GM19324 (cell line): ENCODE data around the gene ACSM4.
A peak's percentile ranks its signal among the peaks of the same experiment; 100 is the strongest.
"Not testable (repeated sequence)": the region's sequence is repeated elsewhere in the genome, so short reads cannot be mapped to it uniquely, and the experiment has no call there.

Experiments
- ATAC-seq: cut with Tn5 transposase; IDR thresholded peaks from one replicate; pipeline ENCODE4 v1.9.1; 2021; ENCODE audit warnings: mild to moderate bottlenecking, moderate library complexity; ENCODE audit not compliant: unreplicated experiment, low FRiP score

The ACSM4 gene

DNA sequence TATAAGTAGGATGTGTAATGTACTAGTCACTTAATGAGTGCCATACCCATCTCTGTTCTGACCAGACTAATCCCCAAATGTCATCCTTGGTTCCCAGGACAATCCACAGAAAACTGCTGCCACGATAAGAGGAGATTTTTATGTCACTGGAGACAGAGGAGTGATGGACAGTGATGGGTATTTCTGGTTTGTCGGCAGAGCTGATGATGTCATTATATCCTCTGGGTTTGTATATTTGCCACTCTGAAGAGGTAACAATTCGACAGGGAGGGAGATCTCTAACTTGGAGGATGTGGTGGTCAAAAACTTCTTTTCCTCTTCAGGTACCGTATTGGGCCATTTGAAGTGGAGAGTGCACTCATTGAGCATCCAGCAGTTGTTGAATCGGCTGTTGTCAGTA is 20.3 kb downstream of the ACSM4 start:
- no peak for ATAC-seq

- ATAC-seq, result no peak
Measured at GRCh38 chr12:7327918-7328317, 24.0 kb downstream of the ACSM4 start.

GRCh38 chr12:7337790-7338189 is 33.9 kb downstream of the ACSM4 start:
- ATAC-seq, result not testable (repeated sequence)

GRCh38 chr12:7339675-7340074 is 35.8 kb downstream of the ACSM4 start:
- no peak for ATAC-seq

GRCh38 chr12:7344833-7345606 is 41.1 kb downstream of the ACSM4 start:
- ATAC-seq, result no peak

GRCh38 chr12:7346551-7347225 is 42.8 kb downstream of the ACSM4 start:
- no peak for ATAC-seq

- ATAC-seq, result no peak
Measured at GRCh38 chr12:7349418-7349817, 45.5 kb downstream of the ACSM4 start.

- no peak for ATAC-seq
Measured at GRCh38 chr12:7351177-7351576, 47.3 kb downstream of the ACSM4 start.

GRCh38 chr12:7352661-7353060 is 48.8 kb downstream of the ACSM4 start:
- ATAC-seq, result no peak

- no peak for ATAC-seq
Measured at GRCh38 chr12:7354529-7354928, 50.7 kb downstream of the ACSM4 start.

GRCh38 chr12:7361265-7361664 is 57.4 kb downstream of the ACSM4 start:
- ATAC-seq, result no peak

DNA sequence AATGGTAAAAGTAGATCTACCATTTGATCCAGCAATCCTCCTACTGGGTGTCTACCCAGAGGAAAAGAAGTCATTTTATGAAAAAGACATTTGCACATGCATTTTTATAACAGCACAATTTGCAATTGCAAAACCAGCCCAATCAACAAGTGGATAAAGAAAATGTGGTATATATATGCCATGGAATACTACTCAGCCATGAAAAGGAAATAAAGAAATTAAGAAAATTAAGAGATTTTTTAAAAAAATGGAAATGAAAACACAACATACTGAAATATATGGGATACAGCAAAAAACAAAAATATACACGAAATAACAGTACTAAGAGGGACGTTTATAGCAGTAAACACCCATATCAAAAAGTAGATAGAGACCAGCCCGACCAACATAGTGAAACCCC is 58.9 kb downstream of the ACSM4 start:
- ATAC-seq, result no peak

DNA sequence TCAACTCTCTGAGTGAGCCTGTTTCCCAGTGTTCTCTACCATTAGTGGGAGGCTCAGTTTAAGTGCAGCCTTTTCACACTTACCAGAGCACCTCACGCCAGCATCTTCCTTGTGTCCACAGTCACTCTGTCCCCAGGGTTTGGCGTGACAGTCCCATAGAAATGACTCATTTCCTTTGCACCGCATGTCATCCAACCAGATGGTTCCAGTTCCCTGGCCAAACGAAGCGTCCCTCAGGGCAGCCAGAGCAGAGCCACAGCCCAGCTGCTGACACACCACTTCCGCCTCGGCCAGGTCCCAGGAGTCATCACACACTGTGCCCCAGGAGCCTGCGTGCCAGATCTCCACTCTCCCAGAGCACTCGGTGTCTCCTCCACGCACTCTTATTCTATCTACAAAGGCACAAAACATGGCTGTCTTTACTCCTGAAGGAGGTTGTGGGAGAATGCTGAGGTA is 65.4 kb downstream of the ACSM4 start:
- peak; percentile 72 for ATAC-seq

GRCh38 chr12:7373226-7373625 is 69.4 kb downstream of the ACSM4 start:
- no peak for ATAC-seq

DNA sequence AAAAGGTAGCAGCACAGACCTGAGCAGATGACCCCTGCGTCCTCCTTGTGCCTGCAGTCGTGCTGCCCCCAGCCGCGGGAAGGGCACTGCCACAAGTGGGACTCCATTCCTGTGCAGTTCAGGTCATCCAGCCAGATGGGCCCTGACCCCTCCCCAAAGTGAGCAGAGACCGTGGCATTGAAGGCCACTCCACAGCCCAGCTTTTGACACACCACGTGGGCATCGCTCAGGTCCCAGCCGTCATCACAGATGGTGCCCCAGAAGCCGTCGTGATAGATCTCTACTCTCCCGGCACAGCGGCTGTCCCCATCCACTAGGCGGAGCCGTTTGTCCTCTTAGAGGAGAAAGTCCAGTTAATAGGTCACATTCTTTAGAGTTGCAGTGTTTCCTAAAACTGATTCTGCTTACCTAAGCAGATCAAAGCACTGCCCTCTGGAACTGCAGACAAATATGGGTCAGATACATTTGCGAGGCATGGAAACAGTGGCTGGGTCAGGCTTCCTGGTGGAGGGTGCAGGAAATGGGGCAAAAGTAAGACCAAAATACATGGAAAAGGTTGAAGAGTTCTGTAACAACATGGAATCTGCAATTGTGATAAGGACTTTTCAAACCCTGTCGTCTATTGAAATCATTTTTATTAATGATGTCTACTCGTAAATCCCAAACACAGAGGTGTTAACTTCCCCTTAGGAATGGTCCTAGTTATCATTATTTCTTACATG is 70.7 kb downstream of the ACSM4 start:
- no peak for ATAC-seq

DNA sequence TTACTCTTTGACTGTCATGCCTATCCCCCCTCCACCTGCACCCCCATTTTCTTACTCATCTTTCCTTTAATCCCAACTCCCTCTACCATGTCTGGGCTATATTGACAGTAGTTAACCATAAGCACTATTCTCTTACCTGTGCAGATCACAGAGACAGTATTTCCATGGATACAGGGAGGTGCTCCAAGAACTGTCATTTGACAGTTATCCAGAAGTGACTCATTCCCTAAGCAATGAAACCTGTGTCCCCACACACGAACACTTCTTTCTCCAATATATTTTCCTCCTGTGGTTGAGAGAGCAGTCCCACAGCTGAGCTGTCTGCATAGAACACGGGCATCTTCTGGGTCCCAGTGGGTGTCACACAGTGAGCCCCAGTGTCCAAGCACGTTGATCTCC is 71.3 kb downstream of the ACSM4 start:
- no peak for ATAC-seq

DNA sequence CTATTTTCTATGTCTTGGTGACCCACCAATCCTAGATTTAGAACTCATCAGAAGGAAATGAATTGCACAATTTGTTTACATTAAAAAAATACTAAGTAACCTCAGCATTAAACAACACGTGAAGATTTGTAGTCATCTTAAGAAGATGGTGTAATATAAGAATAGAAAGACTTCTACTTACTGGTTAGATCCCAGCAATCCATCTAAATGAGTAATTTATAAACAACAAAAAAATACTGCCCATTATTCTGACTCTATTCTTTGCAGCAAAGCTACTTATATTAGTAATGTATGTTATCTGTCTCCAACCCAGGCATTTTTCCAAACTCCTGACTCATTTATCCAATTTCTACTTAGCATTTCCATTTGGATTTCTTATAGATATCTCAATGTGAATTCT is 72.3 kb downstream of the ACSM4 start:
- ATAC-seq, result no peak
